Suppressor macrophage treated with lipopolysaccharide for 1 hour (primary cell): Measurements from ENCODE around the gene ARHGEF19.
"Not testable (repeated sequence)": the region's sequence is repeated elsewhere in the genome, so short reads cannot be mapped to it uniquely, and the experiment has no call there.

Experiments
- DNase-seq, 3 donors: peaks; one replicate each; pipeline ENCODE4 v3.0.0-alpha.2; 2020 to 2022

Gene ARHGEF19

DNA sequence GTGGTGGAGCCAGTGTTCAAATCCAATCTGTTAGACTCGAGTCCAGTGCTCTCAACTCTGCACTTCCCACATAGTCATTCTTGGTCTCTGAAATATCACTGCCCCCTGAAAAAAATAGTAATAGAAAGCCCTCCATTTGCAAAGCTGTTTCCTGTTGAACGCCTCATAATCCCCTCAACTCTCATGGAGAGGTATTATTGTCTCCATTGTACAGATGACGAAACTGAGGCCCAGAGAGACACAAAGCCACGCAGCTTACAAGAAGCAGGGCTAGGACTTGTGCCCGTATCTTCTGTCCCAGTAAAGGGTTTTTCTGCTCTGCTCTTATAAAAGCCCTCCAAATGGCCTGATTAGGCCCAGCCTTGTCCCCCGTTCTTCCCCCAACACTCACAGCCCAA lies 6.2 kb upstream of the ARHGEF19 start:
- DNase-seq: no peak

DNA sequence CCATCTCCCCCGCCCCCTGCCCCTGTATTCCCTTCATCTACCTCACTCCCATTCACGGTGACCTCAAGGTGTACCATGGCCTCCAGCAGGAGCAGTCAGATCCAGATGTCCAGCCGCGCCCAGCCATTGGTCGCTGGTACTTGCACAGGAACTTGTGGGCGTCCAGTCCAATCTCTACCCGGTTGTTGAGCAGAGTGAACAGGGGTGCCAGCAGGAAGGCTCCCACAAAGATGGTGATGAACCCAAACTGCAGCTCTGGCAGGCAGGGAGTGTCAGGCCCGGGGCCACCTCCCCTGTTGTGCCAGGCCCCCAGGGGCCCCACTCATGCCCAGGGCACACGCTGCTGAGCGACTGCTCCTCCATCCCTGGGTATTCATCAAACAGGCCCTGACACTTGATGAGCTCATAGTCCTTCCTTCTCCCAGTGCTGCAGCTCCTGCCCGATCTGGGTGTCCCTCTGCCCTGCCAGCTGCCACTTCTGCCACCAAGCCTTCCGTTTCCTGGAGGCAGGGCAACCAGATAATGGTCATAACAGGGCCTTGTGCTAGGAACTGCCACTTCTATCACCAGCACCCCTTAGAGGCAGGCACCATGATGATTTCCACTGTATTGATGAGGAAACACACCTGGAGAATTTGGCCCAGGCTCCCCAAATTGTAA lies 5.7 kb upstream of the ARHGEF19 start:
- no peak for DNase-seq

DNA sequence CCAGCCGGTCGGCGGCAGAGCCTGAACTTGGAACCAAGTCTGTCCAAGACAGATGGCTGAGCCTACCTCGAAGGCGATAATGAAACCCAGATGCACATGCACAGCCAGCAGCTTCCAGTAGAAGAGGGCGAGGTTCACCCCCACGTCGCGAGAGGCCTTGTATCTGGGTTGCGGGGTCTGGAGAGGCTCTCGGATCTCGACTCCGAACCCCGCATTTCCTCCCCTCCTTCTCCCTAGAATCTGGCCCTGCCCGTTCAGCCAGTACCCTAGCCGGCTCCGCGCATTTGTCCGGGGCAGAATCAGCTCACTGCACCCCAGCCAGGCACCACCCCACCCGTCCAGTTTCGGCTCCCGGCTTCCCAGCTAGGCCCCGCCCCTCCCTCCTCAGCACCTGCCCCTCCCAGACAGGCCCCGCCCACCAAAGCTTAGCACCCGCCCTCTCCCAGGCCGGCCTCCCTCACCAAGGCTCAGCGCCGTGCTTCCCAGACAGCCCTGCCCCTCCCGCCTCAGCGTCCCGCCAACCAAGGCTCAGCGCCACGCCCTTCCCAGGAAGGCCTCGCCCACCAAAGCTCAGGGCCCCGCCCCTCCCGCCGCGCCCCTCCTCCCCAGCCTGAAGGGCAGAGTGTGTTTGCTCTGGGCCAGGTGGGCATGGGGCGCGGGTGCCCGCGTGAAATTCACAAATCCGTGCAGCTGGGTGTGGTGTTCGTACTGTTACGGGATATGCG lies 4.8 kb upstream of the ARHGEF19 start:
- DNase-seq: peak; percentile 97 to 99 (median 98)

DNA sequence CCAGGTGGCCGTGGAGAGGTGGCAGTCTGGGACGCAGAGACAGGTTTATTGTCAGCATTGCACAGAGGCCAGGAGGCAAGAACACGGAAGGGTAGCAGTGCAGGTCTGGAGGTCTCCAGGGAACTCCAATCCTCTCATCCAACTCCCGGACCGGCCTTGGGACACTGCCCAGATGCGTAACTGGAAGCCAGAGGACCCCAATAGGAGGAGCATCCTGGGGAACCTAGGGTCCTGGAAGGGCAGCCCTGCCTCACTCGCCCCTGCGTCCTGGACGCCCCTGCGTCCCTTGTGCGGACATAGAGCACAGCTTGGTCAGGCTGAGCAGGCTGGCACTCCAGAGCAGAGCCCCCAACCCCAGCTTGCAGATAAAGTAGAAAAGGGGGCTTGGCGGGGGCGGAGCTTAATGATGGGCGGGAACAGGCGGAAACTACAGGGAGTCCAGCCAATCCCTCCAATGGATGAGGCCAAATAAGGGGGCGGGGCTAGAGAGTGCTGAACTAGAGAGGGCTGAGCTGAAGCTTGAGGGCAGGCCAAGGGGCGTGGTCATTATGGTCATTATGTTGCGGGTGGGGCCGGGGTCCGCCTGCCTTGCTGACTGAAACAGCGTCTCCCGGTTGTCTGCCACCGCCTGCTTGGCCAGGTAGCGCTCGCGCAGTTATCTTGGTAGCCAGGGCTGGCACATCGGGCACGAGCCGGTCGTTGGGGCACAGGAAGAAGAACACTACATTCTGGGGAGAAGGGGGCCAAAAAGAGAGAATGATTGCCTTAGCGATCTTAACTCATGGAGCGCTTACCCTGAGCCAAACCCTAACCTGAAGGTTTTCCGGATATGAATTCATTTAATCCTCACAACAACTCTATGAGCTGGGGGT lies 3.7 kb upstream of the ARHGEF19 start:
- DNase-seq: peak; percentile 64 to 87 (median 87)

DNA sequence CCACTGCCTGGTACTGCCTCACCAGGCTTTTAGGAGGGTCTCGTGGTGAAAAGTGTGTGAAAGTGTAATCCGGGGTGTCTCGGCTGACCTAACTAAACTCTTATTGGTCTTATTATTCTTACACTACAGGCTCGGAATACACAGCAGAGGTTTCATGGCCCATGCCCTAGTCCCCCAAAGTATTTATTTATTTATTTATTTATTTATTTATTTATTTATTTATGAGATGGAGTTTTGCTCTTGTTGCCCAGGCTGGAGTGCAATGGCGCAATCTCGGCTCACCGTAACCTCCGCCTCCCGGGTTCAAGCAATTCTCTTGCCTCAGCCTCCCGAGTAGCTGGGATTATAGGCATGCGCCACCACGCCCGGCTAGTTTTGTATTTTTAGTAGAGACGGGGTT lies 2.8 kb upstream of the ARHGEF19 start:
- DNase-seq: not testable (repeated sequence)

DNA sequence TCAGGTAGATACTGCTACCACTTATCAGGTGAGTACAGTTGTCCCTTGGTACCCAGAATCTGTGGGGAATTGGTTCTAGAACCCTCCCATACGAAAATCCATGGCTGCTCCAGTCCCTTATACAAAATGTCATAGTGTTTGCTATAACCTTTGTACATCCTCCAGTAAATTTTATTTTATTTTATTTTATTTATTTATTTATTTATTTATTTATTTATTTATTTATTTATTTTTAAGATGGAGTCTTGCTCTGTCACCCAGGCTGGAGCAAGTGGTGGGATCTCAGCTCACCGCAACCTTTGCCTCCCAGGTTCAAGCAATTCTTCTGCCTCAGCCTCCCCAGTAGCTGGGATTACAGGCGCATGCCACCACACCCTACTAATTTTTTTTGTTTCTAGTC lies 1.1 kb upstream of the ARHGEF19 start:
- not testable (repeated sequence) for DNase-seq

DNA sequence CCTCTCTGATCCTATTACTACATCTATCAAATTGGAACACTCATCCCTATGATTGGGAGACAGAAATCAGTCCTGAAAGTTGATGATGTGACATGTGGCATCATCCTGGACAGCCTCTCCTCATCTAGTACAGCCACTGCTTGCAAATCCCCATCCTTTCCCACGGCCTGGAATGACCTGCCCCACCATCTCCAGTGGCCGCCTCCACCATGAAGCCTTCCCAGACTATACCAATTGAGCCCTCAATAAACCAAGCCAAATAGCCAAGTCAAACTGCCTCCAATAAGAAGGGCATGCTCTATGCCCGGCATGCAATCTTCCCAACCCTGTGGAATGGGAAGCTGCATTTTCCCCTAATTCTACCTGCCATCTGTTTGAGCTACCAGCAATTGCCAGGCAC lies 561 bp upstream of the ARHGEF19 start:
- DNase-seq: no peak

DNA sequence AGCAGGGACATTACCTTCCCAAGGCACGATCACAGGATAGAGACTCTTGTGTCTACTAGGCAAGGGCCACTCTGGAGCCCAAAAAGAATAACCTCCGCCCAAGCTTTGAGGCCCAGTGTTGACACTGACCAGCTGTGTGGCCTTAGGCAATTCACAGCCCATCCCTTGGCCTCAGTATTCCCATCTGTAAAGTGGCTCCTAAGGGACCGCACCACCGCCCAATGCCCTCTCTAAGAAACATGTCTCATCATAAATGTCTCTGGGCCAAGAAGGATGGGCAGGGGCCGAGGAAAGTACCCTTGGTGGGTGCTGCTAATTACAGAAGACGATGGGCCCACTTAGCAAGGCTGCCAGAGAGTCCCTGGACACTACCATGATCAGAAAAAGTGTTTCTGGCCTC lies 628 bp downstream of the ARHGEF19 start:
- no peak for DNase-seq

DNA sequence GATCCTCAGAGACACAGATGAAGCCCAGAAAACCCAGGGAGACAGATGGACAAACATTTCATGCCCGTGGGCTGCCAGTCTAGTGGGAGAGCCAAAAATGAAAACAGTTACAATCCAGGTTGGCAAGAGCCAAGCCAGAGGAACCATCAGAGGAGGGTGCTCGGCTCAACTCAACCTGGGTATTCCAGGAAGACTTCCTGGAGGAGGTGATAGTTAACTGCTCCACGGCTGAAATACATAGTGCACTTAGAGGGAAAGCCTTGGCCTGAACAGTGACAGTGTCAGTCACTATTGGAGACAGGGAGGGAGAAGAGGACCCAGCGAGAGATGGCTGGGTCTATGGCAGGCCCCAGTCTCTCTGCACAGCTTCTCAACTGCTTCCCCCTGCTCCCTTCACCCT lies 1.9 kb downstream of the ARHGEF19 start:
- DNase-seq: no peak

DNA sequence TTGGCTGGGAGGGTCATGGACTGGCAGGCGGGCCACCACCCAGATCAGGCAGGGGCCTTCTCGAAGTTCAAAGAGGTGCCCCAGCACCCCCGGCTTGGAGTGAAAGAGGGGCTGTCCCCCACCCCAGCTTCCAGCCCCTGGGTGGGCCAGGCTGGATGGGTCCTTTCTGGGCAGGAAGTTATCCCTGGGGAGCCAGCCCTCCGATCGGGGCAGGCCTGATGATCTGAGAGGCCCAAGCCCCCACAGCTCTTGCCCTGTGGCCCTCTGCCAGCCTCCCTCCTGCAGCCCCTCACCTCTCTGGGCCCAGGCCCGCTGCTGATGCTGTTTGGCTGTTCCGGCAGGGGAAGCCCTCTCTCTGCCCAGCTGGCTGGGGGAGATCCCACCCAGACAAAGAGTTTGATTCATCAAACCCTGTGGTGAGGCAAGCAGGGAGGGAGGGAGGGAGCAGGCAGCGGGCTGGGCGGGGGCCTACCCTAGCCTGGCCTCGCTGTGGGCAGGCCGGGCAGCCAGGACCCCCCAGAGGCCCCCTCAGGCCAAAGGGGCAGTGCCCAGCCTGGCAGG lies 2.5 kb downstream of the ARHGEF19 start:
- no peak for DNase-seq

DNA sequence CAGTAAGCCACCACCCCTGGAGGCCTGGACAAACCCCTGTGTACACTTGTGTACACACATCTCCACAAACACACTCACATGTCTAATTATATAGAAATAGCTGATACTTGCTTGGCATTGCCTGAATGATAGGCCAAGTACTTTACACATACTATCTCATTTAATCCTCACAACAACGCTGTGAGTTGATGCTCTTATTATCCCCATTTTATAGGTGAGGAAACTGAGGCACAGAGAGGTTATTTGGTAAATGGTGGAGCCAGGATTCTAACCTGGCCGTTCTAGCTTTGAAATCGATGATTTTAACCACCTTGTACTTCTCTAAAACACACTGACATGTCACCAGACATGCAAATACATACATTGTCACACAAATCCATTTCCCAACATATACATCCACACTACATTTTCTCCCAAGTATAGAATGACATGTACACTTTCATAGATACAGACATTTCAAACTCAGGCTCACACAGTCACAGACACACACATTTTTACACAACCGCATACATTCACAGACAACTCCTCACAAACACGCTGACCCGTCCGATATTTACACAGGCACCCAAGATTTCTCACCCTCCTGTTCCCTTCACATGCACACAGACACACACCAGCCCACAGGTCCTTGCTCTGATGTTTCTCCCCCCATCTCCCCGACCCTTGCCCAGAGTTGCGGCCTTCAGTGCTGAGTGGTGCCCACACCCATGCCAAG lies 3.2 kb downstream of the ARHGEF19 start:
- DNase-seq: no peak

DNA sequence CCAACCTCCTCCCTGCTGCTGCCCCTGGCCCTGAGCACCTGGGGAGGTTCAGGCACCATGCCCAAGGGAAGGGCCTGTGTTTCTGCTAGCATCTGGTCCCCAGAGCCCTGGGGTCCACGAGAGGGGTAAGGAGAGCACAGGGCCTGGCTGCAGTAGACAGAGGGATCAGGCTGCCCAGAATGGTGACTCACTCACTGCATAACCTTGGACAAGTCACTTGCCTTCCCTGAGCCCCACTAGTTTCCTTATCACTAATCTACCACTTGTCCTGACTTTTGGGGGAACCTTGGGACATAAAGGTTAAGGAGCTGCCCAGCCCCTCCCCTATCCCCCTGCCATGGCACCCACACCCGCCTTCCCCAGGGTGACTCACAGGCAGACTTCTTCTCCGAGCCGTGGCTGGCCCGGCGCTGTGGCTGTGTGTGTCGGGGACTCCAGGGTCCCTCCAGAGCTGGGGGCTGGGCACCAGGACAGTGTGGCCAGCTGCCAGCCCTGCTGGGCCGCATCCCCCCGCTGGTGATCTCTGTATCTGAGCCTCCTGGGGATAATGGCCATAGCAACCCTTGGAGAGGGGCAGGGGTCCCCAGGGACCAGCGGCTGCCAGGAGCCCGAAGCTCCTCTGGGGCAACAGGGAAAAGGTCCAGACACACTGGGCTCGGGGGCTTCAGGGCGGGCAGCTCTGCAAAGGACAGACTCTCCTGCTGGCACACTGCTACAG lies 4.0 kb downstream of the ARHGEF19 start:
- peak in 2 of 3 donors; percentile 30 to 37 for DNase-seq

DNA sequence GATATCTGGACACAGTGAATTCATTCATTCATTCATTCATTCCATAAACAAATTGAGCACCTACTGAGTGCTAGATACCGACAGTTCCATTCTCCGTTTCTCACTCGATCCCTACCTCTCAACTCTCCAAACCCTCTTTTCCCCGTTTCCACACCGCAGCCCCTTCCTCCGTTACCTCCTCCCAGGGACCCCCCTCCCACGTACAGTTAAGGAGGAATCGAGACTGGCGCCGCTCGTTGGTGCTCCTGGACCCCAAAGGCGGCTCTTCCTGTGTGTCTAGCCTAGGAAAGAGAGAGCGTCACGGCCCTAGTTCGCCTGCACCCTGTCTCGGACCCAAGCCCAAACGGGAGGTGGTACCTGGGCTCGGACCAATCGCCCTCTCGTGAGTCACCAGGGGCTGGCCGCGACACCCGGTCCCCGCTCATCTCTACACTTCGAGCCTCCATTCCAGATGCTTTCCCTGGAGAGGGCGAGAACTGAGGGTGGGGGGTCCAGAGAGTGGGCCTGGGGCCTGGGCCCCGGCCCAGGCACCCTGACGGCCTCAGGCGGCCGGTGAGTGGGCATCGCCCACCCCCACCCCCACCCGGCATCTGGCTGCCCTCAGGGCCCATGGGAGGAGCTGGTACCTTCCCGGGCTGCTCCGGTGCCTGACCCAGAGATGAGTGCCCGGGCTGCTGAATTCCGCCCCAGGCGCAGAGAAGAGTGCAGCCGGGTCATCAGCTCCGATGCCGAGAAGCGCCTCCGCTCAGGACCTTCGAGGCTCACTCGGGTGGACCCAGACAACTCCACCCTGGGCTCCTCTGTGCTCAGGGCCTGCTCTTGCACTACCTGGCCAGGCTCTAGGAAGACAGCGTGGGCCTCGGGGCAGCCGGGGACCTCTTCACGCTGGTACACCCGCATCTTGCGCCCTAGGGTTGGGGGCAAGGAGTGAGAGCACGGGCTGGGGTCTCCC lies 4.9 kb downstream of the ARHGEF19 start:
- no peak for DNase-seq

DNA sequence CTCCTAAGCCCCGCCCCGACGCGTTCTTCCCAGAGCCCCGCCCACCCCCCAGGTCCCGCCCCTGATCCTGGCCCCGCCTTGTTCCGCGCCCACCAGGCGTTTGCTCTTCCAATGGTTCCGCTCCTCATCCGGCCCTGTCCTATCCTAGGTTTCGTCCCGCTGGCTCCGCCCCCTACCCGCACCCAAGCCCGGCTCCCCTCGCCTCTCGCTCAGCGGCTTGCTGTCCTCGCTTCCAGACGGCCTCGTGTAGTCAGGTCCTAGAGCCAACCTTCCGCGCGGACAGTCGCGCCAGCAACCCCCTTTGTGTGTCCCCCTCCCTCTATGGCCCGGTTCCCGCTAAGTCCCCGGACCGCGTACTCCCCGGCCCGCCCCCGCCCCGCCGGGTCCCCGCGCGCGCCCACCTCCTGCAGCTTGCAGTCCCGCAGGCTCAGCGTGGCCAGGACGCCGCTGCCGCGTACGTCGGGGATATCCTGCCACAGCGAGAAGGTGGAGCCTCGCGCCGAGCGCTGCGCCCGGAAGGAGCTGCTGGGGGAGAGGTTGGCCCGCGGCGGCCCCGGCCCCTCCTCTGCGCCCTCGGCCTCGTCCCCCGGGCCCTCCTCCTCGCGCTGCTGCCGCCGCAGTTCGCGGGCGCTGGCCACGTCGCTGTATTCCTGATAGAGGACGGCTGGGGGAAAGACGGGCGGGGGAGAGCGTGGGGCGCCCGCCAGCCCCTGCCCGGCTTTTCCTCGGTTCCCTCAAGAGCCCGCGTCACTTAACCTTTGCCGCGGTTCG lies 5.7 kb downstream of the ARHGEF19 start:
- peak; percentile 98 for DNase-seq

DNA sequence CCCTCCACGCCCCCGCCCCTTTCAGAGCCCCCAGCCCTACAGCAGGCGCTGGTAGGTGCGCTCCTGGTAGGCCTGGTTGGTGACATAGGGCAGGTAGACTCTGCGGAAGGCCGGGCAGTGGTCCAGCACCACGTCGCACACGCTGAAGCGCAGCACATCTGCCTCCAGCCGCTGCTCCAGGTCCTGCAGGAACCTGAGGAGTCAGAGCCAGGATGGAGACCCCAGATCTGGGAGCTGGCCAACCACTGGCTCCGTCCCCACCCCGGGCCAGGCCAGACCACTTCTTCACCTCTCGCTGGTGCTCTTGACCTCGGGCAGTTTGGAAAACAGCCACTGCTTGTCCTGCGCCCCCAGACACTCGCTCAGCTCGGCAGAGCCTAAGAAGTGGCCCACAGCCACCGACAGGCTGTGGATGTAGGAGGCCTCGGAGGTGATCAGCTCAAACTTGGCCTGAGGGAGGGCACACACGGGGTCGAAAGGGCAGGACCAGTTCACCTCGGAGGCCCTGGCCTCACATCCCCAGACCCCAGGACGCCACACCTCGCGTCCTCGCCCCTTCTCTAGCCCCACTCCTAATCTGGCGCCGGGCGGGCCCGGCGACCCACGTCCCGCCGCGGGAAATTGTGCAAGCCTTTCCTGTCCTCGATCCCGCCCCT lies 6.4 kb downstream of the ARHGEF19 start:
- no peak for DNase-seq

DNA sequence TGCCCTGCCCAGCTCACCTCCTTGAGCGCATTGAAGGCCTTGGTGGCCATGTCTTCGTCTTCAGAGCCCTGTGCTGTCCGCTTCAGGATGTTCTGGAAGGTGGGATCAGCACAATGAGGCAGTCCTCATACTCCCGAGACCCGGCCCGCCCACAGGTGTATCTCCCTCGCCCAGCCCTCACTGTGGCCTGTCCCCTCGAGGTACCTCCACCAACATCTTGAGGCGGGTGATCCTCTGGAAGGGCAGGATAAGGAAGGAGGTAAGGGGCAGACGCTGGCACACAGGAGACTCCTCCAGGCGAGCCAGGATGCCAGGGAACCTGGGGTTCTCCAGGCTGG lies 7.1 kb downstream of the ARHGEF19 start:
- DNase-seq: no peak

DNA sequence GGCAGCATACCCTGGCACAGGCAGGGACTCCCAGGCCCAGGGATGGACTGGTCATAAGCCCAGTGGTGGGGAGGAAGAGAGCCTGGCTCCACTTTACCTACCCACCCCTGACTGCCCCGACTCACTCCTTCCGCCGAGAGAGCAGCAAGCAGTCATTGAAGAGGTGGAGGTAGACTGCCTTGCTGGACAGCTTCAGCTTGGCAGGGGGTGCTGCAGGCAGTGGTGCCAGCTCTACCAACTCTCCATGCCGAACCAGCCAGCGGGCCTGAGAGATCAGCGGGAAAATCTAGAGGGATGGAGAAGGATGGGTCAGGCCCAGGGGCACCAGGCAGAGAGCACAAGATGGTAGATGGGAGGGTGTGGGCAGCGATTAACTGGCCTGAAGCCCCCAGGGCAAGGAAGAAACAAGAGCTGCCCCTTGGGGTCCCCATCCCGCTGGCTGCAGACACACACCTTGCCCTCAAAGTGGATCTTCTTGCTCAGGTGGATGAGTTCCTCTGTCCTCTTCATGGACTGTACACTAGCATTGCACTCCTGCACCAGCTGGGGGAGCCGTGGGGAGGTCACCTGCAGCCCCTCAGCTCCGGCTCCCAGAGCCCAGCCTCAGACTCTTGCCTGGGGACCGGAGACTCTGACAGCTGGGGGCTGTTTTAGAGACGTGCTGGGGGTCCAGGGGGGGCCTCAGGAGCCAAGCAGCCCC lies 7.7 kb downstream of the ARHGEF19 start:
- peak in 1 of 3 donors; percentile 19 for DNase-seq

DNA sequence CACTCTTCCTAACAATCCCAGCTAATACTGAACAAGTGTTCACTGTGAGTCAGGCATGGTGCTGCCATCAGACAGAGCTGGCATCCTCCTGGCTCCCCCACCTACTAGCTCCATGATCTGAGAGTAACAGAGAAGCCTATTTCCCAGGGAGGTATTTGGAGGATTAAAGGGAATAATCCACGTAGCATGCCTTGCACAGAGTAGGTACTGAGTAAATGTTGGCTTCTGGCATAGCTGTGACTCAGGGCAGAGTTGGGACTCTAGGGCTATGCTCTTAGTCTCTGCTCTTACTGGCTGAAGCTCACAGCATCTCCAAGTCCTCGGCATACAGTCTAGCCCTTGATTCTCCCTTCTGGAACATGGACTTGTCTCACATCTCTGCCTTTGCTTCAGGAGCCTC lies 8.2 kb downstream of the ARHGEF19 start:
- no peak for DNase-seq

DNA sequence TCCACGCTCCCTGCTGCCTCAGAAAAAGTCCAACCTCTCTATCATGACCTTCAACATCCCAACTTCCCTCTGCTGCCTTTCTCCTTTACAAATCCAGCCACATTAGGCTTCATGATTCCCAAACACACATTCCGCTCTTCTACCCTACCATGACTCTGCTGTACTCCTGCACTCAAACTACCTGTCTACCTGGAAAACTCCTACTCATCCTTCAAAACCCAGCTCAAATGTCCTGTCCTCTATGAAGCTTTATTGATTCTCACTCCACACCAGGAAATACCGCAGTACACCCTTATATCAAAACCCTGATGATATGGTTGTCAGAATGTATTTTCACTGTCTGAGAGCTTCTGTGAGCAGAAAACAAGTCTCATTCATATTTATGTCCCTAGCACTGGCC lies 8.9 kb downstream of the ARHGEF19 start:
- no peak for DNase-seq
